ENCODE results near the gene YTHDF1.

DNA sequence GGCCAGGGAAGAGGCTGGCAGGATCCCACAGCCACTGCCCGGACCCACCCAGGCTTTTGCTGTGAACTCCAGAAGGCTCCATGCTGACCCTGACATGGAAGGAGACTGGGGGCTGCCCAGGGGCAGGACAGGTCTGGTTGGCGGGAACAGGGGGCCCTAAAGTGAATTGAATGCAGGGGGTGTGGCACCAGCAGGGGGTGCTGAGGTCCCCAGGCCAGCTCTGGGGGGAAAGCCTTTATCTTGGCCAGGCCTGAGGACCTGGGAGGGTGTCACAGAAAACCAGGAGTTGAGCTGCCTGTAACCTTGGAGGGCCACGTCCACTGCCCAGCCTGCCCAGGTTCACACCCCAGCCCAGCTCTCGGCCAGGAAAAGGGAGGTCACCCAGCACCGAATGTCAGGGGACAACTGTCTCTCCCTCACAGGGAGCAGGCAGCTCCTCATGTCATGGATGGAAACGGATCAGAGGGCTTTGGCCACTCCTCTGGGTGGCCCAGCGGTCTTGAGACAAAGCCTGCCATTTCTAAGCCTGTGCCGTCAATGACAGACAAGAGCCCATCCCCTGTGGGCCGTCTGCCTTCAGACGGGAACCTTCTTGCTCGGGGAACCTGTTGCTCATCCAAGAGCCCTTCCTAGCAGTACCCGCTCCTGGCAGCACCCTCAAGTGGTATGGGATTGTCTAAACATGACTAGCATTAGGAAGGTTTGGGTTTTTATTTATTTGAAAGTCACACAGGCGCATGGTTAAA lies 2.9 kb upstream of the YTHDF1 start:
- no peak for TF ChIP-seq RAD21 (conservative IDR thresholded peaks at IDR 0.05 in 1 of 2, IDR thresholded peaks at IDR 0.05 in 1 of 2)
- TF ChIP-seq, protein P1, sequence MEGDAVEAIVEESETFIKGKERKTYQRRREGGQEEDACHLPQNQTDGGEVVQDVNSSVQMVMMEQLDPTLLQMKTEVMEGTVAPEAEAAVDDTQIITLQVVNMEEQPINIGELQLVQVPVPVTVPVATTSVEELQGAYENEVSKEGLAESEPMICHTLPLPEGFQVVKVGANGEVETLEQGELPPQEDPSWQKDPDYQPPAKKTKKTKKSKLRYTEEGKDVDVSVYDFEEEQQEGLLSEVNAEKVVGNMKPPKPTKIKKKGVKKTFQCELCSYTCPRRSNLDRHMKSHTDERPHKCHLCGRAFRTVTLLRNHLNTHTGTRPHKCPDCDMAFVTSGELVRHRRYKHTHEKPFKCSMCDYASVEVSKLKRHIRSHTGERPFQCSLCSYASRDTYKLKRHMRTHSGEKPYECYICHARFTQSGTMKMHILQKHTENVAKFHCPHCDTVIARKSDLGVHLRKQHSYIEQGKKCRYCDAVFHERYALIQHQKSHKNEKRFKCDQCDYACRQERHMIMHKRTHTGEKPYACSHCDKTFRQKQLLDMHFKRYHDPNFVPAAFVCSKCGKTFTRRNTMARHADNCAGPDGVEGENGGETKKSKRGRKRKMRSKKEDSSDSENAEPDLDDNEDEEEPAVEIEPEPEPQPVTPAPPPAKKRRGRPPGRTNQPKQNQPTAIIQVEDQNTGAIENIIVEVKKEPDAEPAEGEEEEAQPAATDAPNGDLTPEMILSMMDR (IDR thresholded peaks at IDR 0.05): no peak
- no peak for TF ChIP-seq RARB (CRISPR knock-in tag; IDR thresholded peaks at IDR 0.05)
- TF ChIP-seq FOSL2 (IDR thresholded peaks at IDR 0.05): no peak
- TF ChIP-seq FOSL2 (CRISPR knock-in tag; IDR thresholded peaks at IDR 0.05): no peak
